Omental fat pad (tissue), 4 donors: Measurements from ENCODE around the gene ITPR2. TPM values are rescaled to one million over a fixed set of nuclear protein-coding genes. Genes with fewer than 3 reads are reported as not detected.
A peak's percentile ranks its signal among the peaks of the same experiment; 100 is the strongest.
"Not testable (repeated sequence)": the region's sequence is repeated elsewhere in the genome, so short reads cannot be mapped to it uniquely, and the experiment has no call there.

Experiments used
- ATAC-seq: fragments of 150-250 bp; one replicate; pipeline ENCODE4 v1.9.1; 2016; ENCODE audit warnings: mild to moderate bottlenecking, moderate library complexity; ENCODE audit not compliant: low FRiP score
- DNase-seq: peaks from one replicate; pipeline ENCODE4 v3.0.0-alpha.2; 2019; ENCODE audit warnings: low spot score
- total RNA-seq, 4 donors: library from RNA; depleted of rRNA; stranded (reverse); fragments of >200 nt; gene quantifications; one replicate each; pipeline ENCODE4 v1.1.0, GENCODE V29; 2016
- TF ChIP-seq, protein P1 (sequence below), 3 donors: fragments of 450-650 bp; IDR thresholded peaks; one replicate each; pipeline ENCODE4 v1.5.1; 2016 to 2017; ENCODE audit warnings: antibody characterized with exemption in 3 of 3, mild to moderate bottlenecking in 3 of 3, moderate library complexity in 2 of 3

The ITPR2 gene
- total RNA-seq, 4 donors from 2014 or later, result 39.0 to 62.9 (median 47.4) TPM

DNA sequence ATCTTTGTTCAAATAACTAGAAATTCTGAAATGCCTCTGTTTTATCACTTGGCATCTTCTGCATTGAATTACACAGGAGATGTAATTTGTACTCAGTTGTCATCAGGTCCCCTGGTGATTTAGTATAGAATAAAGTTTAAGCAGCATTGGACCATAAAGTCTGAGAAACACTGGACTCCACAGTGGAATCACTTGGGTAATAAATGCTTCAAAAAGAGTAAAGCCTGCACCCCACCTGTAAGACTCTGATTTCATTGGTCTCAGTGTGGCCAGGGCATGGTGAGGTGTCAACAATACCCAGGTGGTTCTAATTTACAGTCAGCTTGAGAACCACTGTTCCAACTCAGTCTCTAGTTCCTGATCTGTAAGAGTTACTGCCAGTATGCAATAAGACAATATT, 148.9 kb downstream of the ITPR2 start:
- ATAC-seq (no peak), DNase-seq (no peak)
- TF ChIP-seq, protein P1, sequence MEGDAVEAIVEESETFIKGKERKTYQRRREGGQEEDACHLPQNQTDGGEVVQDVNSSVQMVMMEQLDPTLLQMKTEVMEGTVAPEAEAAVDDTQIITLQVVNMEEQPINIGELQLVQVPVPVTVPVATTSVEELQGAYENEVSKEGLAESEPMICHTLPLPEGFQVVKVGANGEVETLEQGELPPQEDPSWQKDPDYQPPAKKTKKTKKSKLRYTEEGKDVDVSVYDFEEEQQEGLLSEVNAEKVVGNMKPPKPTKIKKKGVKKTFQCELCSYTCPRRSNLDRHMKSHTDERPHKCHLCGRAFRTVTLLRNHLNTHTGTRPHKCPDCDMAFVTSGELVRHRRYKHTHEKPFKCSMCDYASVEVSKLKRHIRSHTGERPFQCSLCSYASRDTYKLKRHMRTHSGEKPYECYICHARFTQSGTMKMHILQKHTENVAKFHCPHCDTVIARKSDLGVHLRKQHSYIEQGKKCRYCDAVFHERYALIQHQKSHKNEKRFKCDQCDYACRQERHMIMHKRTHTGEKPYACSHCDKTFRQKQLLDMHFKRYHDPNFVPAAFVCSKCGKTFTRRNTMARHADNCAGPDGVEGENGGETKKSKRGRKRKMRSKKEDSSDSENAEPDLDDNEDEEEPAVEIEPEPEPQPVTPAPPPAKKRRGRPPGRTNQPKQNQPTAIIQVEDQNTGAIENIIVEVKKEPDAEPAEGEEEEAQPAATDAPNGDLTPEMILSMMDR (IDR thresholded peaks at IDR 0.05), result no peak

DNA sequence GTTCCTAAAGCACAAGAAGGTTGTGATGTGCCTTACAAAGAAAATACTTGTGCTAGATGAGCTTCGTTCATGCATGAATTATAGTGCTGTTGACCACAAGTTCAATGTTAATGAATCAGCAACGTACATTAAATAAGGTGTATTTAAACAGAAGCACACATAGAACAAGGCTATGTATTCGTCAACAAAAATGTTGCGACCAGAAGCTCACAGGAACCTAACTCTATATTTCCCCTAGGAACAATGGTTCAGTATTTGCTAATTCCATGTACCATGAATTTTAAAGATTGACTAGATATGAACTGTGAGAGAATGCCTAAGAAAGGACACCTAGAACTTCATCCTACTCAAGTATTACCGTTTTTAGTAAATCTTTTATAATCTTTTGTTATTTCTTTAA, 149.6 kb downstream of the ITPR2 start:
- TF ChIP-seq, protein P1 (IDR thresholded peaks at IDR 0.05), result no peak
- ATAC-seq (no peak), DNase-seq (no peak)

DNA sequence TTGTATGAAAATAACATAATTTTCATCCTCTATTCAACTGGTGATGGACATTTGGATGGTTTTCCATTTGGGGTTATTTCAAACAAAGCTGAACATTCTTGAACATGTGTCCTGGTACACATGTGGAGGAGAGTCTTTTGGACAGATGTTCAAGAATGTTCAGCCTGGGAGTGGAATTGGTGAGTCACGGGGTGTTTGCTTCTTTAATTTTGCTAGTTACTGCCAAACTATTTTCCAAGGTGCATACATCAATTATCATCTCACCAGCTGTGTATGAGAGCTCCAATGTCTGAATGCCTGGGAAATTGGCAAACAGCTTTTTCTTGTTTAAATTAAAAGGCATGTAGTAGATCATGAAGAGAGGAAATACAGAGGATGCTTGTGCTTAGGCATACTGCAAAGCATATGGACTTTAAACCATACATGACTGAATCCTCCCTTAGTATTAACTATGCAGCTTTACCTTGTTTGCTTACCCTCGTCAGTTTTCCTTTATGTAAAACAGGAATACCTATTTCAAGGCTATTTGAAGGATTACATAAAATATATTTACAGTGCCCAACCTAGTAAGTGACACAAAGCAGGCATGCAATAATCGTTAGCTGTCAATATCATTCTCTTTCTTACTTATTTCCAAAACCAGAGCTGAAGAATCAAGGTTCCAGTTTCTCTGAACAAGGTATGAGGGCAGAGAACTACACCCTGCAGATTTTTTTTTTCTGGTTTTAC, 152.1 kb downstream of the ITPR2 start:
- TF ChIP-seq, protein P1 (IDR thresholded peaks at IDR 0.05), result no peak
- ATAC-seq (peak; percentile 68), DNase-seq (no peak)

DNA sequence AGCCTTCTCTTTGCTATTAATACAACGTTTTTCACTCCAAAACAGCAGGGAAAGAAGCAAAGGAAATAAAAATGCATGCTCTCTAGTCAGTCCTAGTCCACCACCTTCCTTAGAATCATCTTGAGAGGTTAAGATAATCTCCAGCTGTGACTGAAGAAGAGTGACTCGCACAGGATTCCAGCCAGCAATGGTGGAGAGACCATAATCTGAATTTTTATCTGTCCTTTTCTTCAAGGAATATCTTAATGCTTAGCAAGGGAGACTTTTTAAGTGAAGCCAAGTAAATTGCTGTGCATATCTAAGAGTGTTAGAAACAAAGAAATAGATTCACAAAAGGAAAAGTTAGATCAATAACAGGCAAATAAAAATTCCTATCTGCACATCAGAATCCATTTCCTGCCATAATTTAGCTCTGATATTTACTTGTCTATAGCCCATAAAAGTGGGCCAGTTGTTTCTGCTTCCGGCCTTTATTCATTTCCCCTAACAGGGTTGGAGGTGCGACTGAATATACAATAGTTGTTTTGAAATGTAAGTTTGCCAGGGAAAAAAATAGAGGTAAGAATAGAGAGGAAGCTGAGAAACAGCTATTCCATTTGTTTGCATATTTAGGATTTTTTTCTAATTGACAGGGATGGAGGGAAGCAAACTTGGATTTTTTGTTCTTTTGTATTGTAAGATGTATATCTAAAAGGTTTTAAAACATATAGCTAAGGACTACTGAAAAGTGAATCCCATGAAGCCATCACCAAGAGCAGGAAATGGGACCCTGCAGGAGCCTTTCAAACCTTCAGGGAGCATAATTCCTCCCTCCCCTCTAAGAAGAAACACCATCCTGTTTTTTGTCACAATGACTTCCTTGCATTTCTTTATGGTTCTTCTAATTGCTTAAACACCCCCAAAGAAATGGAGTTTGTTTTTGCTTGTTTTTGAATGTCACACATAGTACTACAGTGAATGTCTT, 154.0 kb downstream of the ITPR2 start:
- DNase-seq, result no peak
- no peak for ATAC-seq
- TF ChIP-seq, protein P1 (IDR thresholded peaks at IDR 0.05), result no peak

DNA sequence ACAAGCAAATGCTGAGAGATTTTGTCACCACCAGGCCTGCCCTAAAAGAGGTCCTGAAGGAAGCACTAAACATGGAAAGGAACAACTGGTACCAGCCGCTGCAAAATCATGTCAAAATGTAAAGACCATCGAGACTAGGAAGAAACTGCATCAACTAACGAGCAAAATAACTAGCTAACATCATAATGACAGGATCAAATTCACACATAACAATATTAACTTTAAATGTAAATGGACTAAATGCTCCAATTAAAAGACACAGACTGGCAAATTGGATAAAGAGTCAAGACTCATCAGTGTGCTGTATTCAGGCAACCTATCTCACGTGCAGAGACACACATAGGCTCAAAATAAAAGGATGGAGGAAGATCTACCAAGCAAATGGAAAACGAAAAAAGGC, 161.5 kb downstream of the ITPR2 start:
- DNase-seq, ATAC-seq: not testable (repeated sequence)

DNA sequence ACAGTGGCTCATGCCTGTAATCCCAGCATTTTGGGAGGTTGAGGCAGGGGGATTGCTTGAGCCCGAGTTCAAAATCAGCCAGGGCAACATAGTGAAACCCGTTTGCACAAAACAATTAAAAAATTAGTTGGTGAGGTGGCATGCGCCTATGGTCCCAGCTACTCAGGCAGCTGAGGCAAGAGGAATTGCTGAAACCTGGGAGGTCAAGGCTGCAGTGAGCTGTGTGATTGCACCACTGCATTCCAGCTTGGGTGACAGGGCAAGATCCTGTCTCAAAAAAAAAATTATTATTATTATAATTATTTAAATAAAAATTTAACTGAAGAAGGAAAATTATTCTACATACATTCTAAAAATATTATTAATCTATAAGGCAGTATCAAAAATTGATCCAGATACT, 164.1 kb downstream of the ITPR2 start:
- DNase-seq (no peak), ATAC-seq (no peak)
- TF ChIP-seq, protein P1 (IDR thresholded peaks at IDR 0.05), result no peak

DNA sequence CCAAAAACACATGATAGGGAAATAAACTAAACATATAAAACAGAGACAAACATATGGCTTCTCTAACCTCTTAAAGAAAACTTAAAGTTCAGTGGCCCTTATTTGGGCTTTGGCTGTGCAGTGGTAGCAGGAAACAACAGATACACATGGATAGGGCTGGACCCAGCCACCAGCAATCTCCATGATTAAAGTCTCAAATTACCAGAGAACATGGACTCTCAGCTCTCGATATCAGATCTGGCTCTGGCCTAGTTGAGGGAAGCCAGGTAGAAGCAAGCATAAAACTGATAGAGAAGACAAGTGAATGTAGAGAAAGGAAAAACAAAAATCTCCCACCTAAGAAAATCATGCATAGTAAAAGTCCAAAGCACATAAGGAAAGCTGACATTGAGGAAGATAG, 164.8 kb downstream of the ITPR2 start:
- DNase-seq (no peak), ATAC-seq (no peak)
- TF ChIP-seq, protein P1 (IDR thresholded peaks at IDR 0.05), result no peak
